Type B pancreatic cell (in vitro differentiated cells): Measurements from ENCODE around the gene MMEL1. TPM values are rescaled to one million over a fixed set of nuclear protein-coding genes. Genes with fewer than 3 reads are reported as not detected.

Experiments
- DNase-seq: peaks from one replicate; pipeline ENCODE4 v3.0.0; 2021; ENCODE audit warnings: mixed read lengths; ENCODE audit not compliant: unreplicated experiment; ENCODE audit errors: extremely low spot score
- H3K27ac Mint-ChIP-seq: 2 replicates; pipeline ENCODE4 v1.8.0; 2021; ENCODE audit warnings: mild to moderate bottlenecking, mixed read lengths
- H3K27me3 Mint-ChIP-seq: 2 replicates; pipeline ENCODE4 v1.8.0; 2021; ENCODE audit warnings: mixed read lengths
- H3K36me3 Mint-ChIP-seq: 2 replicates; pipeline ENCODE4 v1.8.0; 2021; ENCODE audit warnings: mixed read lengths
- H3K4me1 Mint-ChIP-seq: one replicate; pipeline ENCODE4 v1.8.0; 2021; ENCODE audit warnings: mixed read lengths; ENCODE audit not compliant: unreplicated experiment
- H3K4me3 Mint-ChIP-seq: 2 replicates; pipeline ENCODE4 v1.8.0; 2021; ENCODE audit warnings: mild to moderate bottlenecking, mixed read lengths
- H3K9me3 Mint-ChIP-seq: 2 replicates; pipeline ENCODE4 v1.8.0; 2021; ENCODE audit warnings: mixed read lengths
- total RNA-seq: library from RNA; stranded (reverse); gene quantifications from 2 replicates; pipeline ENCODE4 v1.2.1, GENCODE V29; 2021; ENCODE audit warnings: low replicate concordance
- TF ChIP-seq, protein P1 (sequence below): fragments of 200-600 bp; sonication (generic); conservative IDR thresholded peaks from 2 replicates; pipeline ENCODE4 v1.5.0; 2021; ENCODE audit warnings: antibody characterized with exemption, mild to moderate bottlenecking

MMEL1 gene
- total RNA-seq, 1 donor from 2014 or later: 1.1 TPM

DNA sequence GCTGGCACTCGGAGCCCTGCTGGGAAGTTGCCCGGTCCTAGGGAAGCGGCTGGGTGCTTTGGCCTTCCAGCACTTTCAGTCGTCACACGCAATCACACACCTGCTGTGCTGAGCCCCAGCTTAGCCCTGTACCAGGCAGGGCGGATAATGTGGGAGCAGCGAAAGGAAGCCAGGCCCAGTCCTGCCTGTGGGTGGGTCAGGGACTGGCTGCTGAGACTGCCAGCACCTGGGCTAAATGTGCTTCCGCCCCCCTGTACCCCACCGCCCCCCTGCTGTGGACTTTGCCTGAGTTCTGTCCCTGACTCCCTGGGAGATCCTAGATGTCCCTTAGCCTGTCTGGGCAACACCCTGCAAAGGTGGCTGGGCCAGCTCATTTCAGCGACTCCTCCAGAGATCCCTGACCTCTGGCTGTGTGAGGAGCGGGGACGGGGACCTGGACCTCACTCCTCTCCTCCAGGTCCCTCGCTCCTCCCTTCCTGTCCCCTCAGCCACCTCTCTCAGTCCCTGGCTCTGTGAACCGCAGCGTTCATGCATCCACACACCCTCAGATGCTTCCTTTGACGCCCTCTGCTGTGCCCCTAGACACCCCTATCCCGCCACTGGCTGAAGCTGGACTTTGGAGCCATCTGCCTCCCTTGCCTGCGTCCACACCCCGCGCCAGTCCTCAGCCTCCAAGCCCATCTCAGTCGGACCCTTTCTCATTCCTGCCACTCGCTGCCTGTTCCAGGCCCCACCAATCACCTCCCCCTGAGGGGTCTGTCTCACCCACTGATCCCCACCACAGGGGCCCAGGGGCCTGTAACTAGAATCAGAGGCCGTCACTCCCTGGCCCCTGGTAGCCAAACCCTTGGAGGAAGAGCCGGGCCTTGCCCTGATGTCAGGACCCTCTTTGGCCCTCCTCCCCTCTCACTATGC is 1.4 kb downstream of the MMEL1 start:
- H3K4me3 Mint-ChIP-seq: no peak overlapping the region
- no peaks in the 10 kb centered on the region for H3K36me3 Mint-ChIP-seq
- H3K27ac Mint-ChIP-seq: no peak overlapping the region
- TF ChIP-seq, protein P1, sequence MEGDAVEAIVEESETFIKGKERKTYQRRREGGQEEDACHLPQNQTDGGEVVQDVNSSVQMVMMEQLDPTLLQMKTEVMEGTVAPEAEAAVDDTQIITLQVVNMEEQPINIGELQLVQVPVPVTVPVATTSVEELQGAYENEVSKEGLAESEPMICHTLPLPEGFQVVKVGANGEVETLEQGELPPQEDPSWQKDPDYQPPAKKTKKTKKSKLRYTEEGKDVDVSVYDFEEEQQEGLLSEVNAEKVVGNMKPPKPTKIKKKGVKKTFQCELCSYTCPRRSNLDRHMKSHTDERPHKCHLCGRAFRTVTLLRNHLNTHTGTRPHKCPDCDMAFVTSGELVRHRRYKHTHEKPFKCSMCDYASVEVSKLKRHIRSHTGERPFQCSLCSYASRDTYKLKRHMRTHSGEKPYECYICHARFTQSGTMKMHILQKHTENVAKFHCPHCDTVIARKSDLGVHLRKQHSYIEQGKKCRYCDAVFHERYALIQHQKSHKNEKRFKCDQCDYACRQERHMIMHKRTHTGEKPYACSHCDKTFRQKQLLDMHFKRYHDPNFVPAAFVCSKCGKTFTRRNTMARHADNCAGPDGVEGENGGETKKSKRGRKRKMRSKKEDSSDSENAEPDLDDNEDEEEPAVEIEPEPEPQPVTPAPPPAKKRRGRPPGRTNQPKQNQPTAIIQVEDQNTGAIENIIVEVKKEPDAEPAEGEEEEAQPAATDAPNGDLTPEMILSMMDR: no peak
- peaks cover 48% of the 10 kb centered on the region for H3K27me3 Mint-ChIP-seq
- H3K9me3 Mint-ChIP-seq: no peaks in the 10 kb centered on the region
- peaks cover 6% of the 10 kb centered on the region for H3K4me1 Mint-ChIP-seq
- peak; percentile 64 for DNase-seq

DNA sequence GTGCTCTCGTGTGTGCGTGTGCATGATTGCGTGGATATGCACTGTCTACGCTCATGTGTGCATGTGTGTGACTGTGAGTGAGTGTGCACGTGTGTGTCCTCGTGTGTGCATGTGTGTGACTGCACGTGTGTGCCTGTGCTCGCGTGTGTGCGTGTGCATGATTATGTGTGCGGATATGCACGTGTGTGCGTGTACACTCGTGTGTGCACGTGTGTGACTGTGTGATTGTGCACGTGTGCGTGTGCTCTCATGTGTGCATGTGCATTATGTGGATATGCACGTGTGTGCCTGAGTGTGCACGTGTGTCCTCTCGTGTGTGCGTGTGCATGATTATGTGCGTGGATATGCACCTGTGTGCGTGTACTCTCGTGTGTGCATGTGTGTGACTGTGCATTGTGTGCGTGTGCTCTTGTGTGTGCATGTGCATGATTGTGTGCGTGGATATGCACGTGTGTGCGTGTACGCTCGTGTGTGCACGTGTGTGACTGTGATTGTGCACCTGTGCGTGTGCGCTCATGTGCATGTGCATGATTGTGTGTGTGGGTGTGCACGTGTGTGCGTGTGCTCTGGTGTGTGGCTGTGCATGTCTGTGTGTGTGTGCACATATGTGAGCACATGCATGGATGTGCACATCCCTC is 2.2 kb downstream of the MMEL1 start:
- Mint-ChIP-seq H3K27ac (peak overlapping the region; percentile 48), H3K36me3 (no peaks in the 10 kb centered on the region), H3K9me3 (no peaks in the 10 kb centered on the region), H3K27me3 (peaks cover 52% of the 10 kb centered on the region), H3K4me3 (peak overlapping the region; percentile 63), H3K4me1 (peaks cover 6% of the 10 kb centered on the region)
- TF ChIP-seq, protein P1: no peak
- DNase-seq: no peak

DNA sequence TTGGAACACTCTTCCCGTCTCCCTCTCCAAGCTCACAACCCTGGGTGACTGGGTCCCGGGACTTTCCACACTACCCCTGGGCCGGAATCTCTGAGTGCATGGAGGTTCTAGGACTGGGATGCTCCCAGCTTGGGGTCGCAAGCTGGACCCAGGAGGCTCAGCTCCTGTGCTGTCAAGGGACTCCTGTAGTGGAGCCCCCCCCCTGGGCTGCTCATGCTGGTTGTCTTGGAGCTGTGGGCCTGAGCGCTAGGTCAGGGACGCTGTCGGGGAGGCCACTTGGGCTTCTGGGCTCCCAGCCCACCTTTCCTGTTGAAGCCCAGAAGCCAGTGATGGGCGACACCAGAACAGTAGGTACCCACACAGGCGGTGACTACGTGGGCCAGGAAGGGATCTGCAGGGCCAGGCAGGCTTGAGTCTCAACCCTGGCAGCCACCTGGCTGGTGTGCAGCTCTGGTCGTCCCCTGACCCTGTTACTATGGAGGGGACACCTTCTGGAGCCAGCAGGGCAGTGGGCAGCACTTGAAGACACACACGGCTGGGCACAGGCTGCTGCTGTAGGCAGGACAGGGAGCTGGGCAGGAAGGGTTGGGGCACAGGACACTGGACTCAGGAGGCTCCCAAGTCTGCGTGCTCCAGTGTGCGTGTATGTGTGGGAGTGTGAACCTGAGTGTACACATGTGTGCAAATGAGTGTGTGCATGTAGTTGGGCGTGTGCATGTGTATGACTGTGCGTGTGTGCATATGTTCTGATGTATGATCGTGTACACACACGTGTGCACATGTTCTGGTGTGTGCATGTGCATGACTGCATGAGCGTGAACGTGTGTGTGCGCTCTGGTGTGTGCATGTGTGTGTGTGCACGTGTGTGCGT is 3.0 kb downstream of the MMEL1 start:
- Mint-ChIP-seq H3K27ac (no peak overlapping the region), H3K36me3 (no peaks in the 10 kb centered on the region), H3K27me3 (peaks cover 59% of the 10 kb centered on the region), H3K9me3 (no peaks in the 10 kb centered on the region), H3K4me3 (no peak overlapping the region), H3K4me1 (peaks cover 6% of the 10 kb centered on the region)
- TF ChIP-seq, protein P1: no peak
- DNase-seq: peak; percentile 66

DNA sequence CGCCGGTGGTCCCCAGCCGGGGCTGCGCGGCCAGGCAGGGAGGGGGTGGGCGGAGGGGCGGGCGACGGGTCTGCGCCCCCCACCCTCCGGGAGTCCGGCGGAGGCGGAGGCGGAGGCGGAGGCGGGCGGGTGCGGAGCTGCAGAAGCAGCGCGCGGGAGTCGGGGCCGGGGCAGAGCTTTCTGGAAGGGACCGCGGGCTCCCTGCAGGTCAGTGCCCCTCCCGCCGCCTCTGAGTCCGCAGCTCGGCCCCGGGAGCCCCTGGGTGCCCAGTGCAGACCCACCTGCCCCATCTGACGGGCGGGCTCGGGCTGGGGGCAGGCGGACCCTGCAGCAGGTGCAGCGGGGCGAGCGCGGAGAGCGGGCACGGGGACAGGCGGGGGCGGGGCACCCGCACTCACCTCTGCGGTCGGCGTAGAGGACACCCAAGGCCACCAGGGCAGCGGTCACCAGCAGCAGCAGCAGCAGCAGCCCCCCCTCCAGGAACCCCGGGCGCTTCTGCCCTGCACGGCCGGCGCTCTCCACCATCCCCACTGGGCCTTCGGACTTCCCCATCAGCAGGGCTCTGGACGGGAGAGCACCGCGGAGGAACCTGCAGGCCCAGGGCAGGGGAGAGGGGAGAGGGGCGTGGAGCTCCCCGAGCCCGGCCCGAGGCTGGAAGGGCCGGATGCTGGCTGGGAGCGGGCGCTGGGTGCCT is 3.7 kb downstream of the MMEL1 start:
- peak; percentile 68 for DNase-seq
- no peaks in the 10 kb centered on the region for H3K36me3 Mint-ChIP-seq
- H3K4me3 Mint-ChIP-seq: no peak overlapping the region
- TF ChIP-seq, protein P1: no peak
- no peak overlapping the region for H3K27ac Mint-ChIP-seq
- no peaks in the 10 kb centered on the region for H3K9me3 Mint-ChIP-seq
- H3K4me1 Mint-ChIP-seq: peaks cover 6% of the 10 kb centered on the region
- peaks cover 65% of the 10 kb centered on the region for H3K27me3 Mint-ChIP-seq
